Mononuclear cell (primary cell): ENCODE measurements around the gene ZNF618. TPM values are rescaled to one million over a fixed set of nuclear protein-coding genes. Genes with fewer than 3 reads are reported as not detected.
"Not testable (repeated sequence)": the region's sequence is repeated elsewhere in the genome, so short reads cannot be mapped to it uniquely, and the experiment has no call there.

ENCODE experiments used
- H3K27me3 ChIP-seq: 2 replicates; pipeline ENCODE4 v1.6.0; 2011; ENCODE audit warnings: low read length, control low read depth; ENCODE audit not compliant: insufficient read depth
- H3K4me1 ChIP-seq: 2 replicates; pipeline ENCODE4 v1.5.1; 2011; ENCODE audit warnings: mild to moderate bottlenecking, low read length, control low read depth; ENCODE audit not compliant: insufficient read depth
- H3K4me3 ChIP-seq: 2 replicates; pipeline ENCODE4 v1.5.1; 2011; ENCODE audit warnings: mild to moderate bottlenecking, low read length, moderate library complexity
- H3K9me3 ChIP-seq: 2 replicates; pipeline ENCODE4 v1.5.1; 2011; ENCODE audit warnings: low read depth, mild to moderate bottlenecking, control low read depth, low read length
- total RNA-seq: library from RNA; depleted of rRNA; stranded (reverse); fragments of >200 nt; gene quantifications from one replicate; pipeline ENCODE4 v1.2.3, GENCODE V29; 2012

Gene ZNF618
- total RNA-seq, 1 donor: 0.94 TPM

DNA sequence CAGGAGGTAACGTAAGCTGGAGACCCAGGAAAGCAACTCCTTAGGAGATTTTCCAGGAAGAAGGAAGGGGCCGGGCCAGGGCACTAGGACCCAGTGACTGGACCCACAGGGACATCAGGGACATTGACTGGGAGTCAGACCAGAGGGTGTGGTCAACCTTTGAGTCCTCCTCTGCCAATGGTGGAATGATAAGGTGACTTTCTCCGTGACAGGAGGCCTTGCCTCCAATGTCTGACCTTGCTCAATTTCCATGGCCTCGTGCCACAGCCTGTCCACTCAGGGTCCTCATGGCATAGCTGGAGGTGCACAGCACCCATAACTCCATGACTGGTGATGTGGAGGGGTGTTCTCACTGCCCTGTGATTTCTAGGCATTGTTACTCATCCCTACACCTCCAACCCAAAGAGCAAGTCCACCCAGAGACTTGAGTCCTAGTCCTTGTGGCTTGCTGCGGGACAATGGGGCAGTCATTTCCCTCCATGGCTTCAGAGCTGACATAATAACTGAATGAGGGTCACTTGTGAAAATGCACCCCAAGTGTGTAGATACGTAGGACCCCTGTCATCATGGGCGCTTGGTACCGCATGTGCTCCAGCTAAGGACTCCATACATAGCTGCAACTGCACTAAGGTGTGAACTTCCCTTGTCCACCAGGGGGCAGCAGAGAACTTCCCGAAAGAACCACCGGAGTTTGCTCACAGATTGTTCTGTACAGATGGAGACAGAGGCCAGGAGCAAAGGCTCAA, 206.1 kb downstream of the ZNF618 start:
- Histone ChIP-seq H3K4me1 (no peaks in the 10 kb centered on the region), H3K4me3 (no peak overlapping the region), H3K9me3 (no peaks in the 10 kb centered on the region)

DNA sequence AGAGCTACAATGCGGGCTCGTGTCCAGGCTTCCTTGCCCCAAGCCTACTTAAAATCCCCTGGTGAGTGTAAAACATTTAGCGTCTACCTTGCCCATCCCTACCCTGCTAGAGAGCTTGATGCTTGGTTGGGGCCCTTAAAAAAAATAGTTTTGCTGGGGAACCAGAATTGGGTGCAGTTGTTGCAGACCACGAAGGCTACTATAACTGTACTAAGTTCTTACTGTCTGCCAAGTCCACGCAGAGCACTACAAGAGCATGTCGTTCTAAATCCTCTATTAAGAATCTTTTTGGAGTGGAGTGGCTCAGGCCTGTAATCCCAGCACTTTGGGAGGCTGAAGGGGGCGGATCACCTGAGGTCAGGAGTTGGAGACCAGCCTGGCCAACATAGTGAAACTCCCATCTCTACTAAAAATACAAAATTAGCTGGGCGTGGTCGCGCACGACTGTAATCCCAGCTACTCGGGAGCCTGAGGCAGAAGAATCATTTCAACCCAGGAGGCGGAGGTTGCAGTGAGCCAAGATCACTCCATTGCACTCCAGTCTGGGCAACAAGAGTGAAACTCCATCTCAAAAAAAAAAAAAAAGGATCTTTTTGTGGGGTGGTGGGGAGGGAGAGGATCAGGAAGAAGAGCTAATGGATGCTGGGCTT, 206.8 kb downstream of the ZNF618 start:
- not testable (repeated sequence) for H3K27me3 ChIP-seq, H3K9me3 ChIP-seq, H3K4me1 ChIP-seq, H3K4me3 ChIP-seq

More for the DNA sequence above, 206.1 kb downstream of the ZNF618 start:
- H3K27me3 ChIP-seq: no peaks in the 10 kb centered on the region

- no peaks in the 10 kb centered on the region for H3K9me3 ChIP-seq
- no peak overlapping the region for H3K4me3 ChIP-seq
- H3K4me1 ChIP-seq: no peaks in the 10 kb centered on the region
- no peaks in the 10 kb centered on the region for H3K27me3 ChIP-seq
Measured at GRCh38 chr9:114083666-114084065, 207.6 kb downstream of the ZNF618 start.

DNA sequence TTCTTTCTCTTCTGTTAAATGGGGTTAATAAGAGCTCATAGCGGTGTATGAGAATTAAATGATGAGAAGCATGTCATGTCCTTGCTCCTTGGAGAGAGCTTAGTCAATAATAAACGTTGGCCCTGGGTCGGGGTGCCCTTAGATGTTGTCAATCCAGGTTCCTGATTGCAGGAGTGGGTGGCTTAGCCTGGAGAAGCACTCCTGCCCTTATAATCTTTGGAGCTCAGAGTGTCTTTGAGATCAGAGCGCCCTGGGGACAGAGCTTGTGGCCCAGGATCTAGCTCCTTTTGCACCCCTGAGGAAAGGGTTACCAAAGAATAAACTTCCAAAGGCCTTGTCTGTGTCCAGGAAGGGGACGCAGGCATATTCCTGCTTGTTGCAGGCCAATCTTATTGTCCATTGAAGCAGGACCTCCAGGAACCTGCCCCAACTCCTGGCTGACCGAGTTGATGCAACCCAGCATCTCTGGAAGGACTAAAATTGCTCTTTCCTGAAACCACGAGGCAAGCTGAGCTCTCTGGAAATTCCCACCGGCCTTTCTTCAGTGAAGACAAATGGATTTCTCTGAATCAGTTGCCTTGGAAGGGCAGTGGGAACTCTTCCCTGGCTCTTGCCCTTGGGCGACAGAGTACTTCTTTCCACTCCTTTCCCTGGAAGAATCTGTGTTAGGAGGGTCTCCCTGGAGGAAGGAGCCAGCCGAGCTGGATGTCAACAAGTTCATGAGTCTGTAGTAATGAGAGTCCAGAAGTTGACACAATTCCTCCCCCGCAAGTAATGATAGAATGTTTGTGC, 208.4 kb downstream of the ZNF618 start:
- no peak overlapping the region for H3K4me3 ChIP-seq
- no peaks in the 10 kb centered on the region for H3K4me1 ChIP-seq
- H3K27me3 ChIP-seq: no peaks in the 10 kb centered on the region
- no peaks in the 10 kb centered on the region for H3K9me3 ChIP-seq

GRCh38 chr9:114085387-114085789, 209.3 kb downstream of the ZNF618 start:
- no peaks in the 10 kb centered on the region for H3K4me1 ChIP-seq
- H3K27me3 ChIP-seq: no peaks in the 10 kb centered on the region
- no peak overlapping the region for H3K4me3 ChIP-seq
- H3K9me3 ChIP-seq: no peaks in the 10 kb centered on the region

DNA sequence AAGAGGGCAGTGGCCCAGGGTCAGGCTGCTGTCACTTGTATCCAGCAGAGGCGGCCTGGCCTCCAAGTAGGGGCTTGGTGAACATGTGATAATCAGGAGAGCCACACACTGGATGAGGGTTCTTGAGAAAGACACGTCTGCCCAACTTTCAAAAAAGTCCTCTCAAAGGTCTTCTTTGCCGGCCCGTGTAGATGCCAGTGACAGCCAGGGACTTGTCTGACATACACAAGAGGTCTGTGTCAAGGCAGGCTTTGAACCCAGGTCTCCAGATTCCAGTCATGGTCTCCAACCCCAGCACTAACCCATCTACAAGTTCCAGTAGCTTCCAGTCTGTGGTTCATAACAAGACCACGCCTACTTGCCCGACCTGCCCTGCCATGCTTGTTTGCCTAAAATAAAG, 209.9 kb downstream of the ZNF618 start:
- Histone ChIP-seq H3K4me1 (no peaks in the 10 kb centered on the region), H3K9me3 (no peaks in the 10 kb centered on the region), H3K4me3 (no peak overlapping the region), H3K27me3 (no peaks in the 10 kb centered on the region)

GRCh38 chr9:114086607-114087006, 210.5 kb downstream of the ZNF618 start:
- H3K27me3 ChIP-seq: no peaks in the 10 kb centered on the region
- no peaks in the 10 kb centered on the region for H3K9me3 ChIP-seq
- no peak overlapping the region for H3K4me3 ChIP-seq
- H3K4me1 ChIP-seq: no peaks in the 10 kb centered on the region

GRCh38 chr9:114087721-114088120, 211.6 kb downstream of the ZNF618 start:
- no peaks in the 10 kb centered on the region for H3K27me3 ChIP-seq
- no peaks in the 10 kb centered on the region for H3K4me1 ChIP-seq
- H3K4me3 ChIP-seq: no peak overlapping the region
- no peaks in the 10 kb centered on the region for H3K9me3 ChIP-seq

DNA sequence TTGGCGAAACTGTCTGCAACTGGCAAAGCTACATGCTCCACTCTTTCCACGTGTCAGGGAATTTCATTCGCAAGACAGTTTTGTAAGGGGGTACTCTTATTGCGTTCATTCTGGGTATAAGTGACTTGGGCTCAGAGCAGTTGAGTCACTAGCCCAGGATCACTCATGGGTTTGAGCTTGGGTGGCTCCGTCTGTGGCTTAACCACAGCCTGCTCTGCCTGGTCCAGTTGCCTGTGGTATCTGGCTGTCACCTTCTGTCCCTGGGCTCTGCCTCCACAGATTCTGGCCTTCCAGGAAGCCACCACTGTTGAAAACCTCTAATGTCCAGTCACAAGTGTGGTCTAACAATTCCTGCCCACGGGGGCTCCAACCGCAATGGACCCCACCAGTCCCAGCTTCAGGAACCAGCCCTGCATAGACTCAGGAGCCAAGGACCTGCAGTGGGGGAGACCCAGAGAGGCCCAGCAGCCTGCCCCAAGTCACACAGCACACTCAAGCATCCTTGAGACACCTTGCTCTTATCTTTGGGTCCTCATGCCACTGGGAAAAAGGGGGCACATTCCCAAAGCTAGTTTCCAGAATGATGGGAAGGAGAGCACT, 212.6 kb downstream of the ZNF618 start:
- H3K9me3 ChIP-seq: no peaks in the 10 kb centered on the region
- no peaks in the 10 kb centered on the region for H3K27me3 ChIP-seq
- H3K4me3 ChIP-seq: no peak overlapping the region
- H3K4me1 ChIP-seq: no peaks in the 10 kb centered on the region

- no peaks in the 10 kb centered on the region for H3K9me3 ChIP-seq
- no peak overlapping the region for H3K4me3 ChIP-seq
- no peaks in the 10 kb centered on the region for H3K27me3 ChIP-seq
- no peaks in the 10 kb centered on the region for H3K4me1 ChIP-seq
Measured at GRCh38 chr9:114089206-114089840, 213.2 kb downstream of the ZNF618 start.

GRCh38 chr9:114090798-114091197, 214.7 kb downstream of the ZNF618 start:
- Histone ChIP-seq H3K4me1 (no peaks in the 10 kb centered on the region), H3K4me3 (no peak overlapping the region), H3K9me3 (no peaks in the 10 kb centered on the region), H3K27me3 (no peaks in the 10 kb centered on the region)

- H3K4me3 ChIP-seq: no peak overlapping the region
- no peaks in the 10 kb centered on the region for H3K9me3 ChIP-seq
- H3K4me1 ChIP-seq: no peaks in the 10 kb centered on the region
- H3K27me3 ChIP-seq: no peaks in the 10 kb centered on the region
Measured at GRCh38 chr9:114091711-114092110, 215.6 kb downstream of the ZNF618 start.

DNA sequence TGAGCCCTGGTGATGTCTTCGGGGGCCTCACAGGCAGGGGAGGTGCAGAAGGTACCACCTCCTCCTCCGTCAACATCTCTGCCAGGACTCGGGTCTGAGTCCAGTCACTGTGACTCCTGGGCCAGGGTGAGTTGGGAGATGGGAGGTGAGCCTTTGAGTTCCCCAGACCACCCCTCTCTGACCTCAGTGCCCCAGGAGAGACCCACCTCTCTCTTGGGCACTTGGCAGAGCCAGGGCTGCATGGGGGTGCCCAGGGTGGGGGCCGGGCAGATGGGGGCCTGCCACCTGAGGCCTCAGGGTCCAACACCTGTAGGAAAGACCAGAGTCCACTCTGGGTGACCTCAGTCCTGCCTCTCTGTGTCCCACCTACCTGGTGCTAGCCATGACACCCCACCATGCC, 216.2 kb downstream of the ZNF618 start:
- peaks cover under 1% of the 10 kb centered on the region for H3K27me3 ChIP-seq
- H3K4me1 ChIP-seq: no peaks in the 10 kb centered on the region
- H3K9me3 ChIP-seq: no peaks in the 10 kb centered on the region
- H3K4me3 ChIP-seq: no peak overlapping the region

DNA sequence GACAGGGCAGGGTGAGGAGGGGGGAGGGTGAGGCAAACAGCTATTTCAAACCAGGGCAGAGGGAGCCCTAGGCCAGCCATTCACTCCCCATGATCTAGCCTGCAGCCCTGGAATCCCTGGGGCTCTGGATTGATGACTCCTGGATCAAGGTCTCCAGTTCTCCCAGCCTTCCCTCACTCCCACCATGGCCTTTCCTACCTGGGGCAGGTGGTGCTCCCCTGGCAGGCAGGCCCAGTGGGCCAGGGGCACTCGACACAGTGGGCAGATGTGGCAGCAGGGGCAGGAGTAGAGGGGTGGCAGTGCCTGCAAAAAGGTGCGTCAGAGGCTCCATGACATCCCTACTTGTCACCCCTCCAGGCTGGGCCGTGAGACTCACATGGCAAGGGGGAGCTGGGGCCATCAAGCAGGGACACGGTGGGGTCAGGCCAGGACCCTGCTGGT, 216.9 kb downstream of the ZNF618 start:
- Histone ChIP-seq H3K9me3 (no peaks in the 10 kb centered on the region), H3K4me3 (no peak overlapping the region), H3K4me1 (peaks cover 6% of the 10 kb centered on the region), H3K27me3 (peaks cover 6% of the 10 kb centered on the region)
